Effector memory CD4-positive, alpha-beta T cell (primary cell): ENCODE measurements around the gene DAB1.
"Not testable (repeated sequence)": the region's sequence is repeated elsewhere in the genome, so short reads cannot be mapped to it uniquely, and the experiment has no call there.

Experiments used
- DNase-seq, 3 donors: peaks; one replicate each; pipeline ENCODE4 v3.0.0-alpha.2; 2020
- H3K27ac ChIP-seq: 2 replicates; pipeline ENCODE4 v1.7.0; 2013; ENCODE audit warnings: mild to moderate bottlenecking, low read length, moderate library complexity; ENCODE audit not compliant: insufficient read depth, poor library complexity, severe bottlenecking
- H3K27me3 ChIP-seq: replicated peaks from 2 replicates; pipeline ENCODE4 v1.7.0; 2013; ENCODE audit warnings: mild to moderate bottlenecking, low read length; ENCODE audit not compliant: insufficient read depth, control insufficient read depth, poor library complexity, severe bottlenecking
- H3K36me3 ChIP-seq: 2 replicates; pipeline ENCODE4 v1.7.0; 2013; ENCODE audit warnings: mild to moderate bottlenecking, low read length, moderate library complexity; ENCODE audit not compliant: control insufficient read depth, insufficient read depth
- H3K4me1 ChIP-seq: 2 replicates; pipeline ENCODE4 v1.7.0; 2013; ENCODE audit warnings: low read length, mild to moderate bottlenecking; ENCODE audit not compliant: control insufficient read depth, insufficient read depth, poor library complexity, severe bottlenecking
- H3K4me3 ChIP-seq: 2 replicates; pipeline ENCODE4 v1.7.0; 2013; ENCODE audit warnings: low read length, low read depth, mild to moderate bottlenecking; ENCODE audit not compliant: insufficient read depth, poor library complexity, severe bottlenecking
- H3K9me3 ChIP-seq: 2 replicates; pipeline ENCODE4 v1.7.0; 2013; ENCODE audit warnings: mild to moderate bottlenecking, low read length, moderate library complexity; ENCODE audit not compliant: control insufficient read depth

Gene DAB1

DNA sequence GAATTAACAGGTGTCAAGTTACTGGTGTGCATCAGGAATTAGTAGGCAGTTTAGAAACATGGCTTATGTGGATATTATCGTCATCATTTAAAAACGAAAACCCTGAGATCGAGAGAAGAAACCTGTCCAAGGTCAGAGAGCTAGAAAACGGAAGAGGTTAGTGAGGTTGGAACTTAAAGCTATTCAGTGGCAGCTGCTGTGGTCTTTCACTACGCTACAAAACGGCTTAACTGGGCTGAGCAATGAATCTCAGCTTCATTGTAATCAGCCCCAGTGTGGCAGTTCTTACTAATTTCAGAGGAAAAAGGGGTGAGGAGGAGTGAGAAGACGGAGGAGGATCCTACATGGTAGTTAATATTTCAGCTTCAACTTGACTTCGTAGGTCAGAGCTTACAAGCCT is 77.9 kb downstream of the DAB1 start:
- Histone ChIP-seq H3K4me1 (no peaks in the 10 kb centered on the region), H3K27me3 (no peaks in the 10 kb centered on the region), H3K9me3 (no peaks in the 10 kb centered on the region), H3K36me3 (no peaks in the 10 kb centered on the region), H3K4me3 (no peak overlapping the region), H3K27ac (no peak overlapping the region)
- no peak for DNase-seq

DNA sequence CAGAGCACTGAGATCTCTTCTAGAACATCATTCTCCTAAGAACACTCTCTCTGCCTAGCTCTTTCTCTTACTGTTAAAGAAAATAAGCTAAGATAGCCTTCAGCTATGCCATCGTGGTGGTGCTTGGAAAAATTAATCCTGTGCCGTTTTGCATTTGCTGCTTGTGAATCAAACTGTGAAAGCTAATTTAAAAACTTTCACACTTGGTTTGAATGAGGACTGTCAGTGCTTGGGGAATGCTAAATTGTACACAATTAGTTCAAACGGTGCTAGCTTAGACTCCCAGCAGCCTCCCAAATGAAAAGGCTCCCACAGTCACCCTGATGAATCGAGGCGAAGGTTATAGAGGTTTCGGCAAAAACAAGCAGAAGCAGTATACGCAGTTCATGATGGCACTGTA is 79.6 kb downstream of the DAB1 start:
- H3K9me3 ChIP-seq: no peaks in the 10 kb centered on the region
- no peak overlapping the region for H3K27ac ChIP-seq
- no peak overlapping the region for H3K4me3 ChIP-seq
- H3K27me3 ChIP-seq: no peaks in the 10 kb centered on the region
- no peak for DNase-seq
- no peaks in the 10 kb centered on the region for H3K36me3 ChIP-seq
- H3K4me1 ChIP-seq: no peaks in the 10 kb centered on the region

DNA sequence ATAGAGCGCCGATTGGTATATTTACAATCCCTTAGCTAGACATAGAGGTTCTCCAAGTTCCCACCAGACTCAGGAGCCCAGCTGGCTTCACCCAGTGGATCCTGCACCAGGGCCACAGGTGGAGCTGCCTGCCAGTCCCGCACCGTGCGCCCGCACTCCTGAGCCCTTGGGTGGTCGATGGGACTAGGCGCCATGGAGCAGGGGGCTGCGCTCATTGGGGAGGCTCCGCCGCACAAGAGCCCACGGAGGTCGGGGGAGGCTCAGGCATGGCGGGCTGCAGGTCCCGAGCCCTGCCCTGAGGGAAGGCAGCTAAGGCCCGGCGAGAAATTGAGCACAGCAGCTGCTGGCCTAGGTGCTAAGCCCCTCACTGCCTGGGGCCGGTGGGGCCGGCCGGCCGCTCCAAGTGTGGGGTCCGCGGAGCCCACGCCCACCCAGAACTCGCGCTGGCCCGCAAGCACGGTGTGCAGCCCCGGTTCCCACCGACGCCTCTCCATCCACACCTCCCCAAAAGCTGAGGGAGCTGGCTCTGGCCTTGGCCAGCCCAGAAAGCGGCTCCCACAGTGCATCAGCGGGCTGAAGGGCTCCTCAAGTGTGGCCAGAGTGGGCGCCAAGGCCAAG is 80.5 kb downstream of the DAB1 start:
- not testable (repeated sequence) for H3K9me3 ChIP-seq, H3K27me3 ChIP-seq, H3K36me3 ChIP-seq, H3K4me1 ChIP-seq, DNase-seq, H3K4me3 ChIP-seq, H3K27ac ChIP-seq

DNA sequence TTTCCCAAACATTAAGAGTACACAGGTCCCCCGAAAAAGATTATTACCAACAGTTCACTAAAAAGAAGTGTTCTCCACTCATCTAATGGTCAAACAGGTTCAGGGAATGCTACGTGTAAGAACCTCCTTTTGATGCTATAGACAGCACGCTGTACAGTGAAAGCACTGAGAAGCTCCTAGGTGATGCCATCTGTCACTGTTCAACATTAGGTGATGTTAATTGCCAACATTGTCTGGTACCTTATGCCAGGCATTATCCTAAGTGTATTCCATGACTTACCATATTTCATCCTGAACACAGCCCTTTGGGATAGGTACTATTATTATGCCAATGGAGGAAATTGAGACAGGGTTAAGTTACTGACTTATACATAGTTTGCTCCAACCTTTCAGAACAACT is 82.1 kb downstream of the DAB1 start:
- H3K27me3 ChIP-seq: no peaks in the 10 kb centered on the region
- DNase-seq: no peak
- no peaks in the 10 kb centered on the region for H3K4me1 ChIP-seq
- no peaks in the 10 kb centered on the region for H3K9me3 ChIP-seq
- H3K4me3 ChIP-seq: no peak overlapping the region
- H3K36me3 ChIP-seq: no peaks in the 10 kb centered on the region
- no peak overlapping the region for H3K27ac ChIP-seq

DNA sequence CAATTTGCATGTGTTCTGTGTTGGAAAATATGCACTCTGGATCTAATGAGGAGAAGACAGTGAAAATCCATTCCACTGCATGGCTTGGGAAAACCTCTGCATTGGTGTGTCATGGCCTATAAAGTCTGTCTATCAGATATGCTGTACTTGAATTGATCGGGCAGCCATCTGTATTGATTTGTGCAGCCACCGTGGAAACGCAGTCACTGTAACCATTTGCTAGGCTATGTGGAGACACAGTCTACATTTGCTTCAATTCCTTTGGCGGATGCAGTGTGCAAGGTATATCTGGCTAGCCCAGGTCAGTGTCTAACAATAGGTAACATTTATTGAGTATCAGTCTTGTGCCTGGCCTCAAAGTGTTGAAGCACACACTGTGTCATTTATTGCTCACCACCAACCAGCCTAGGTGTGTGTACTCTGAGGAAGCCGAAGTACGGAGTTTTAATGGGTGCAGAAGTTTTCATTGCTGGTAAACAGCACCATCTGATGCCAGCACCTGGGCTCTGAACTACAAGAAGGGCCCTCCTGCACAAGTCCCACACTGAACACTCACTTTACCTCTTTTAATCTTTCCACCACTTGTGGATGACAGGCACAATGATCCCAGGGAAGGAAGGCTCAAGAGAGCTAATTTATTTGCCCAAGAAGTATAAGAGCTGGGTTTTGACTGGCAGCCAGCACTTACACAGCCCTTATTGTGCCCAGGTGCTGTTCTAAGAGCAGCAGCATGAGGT is 83.4 kb downstream of the DAB1 start:
- H3K4me3 ChIP-seq: no peak overlapping the region
- H3K9me3 ChIP-seq: no peaks in the 10 kb centered on the region
- H3K36me3 ChIP-seq: no peaks in the 10 kb centered on the region
- H3K27ac ChIP-seq: no peak overlapping the region
- no peak for DNase-seq
- no peaks in the 10 kb centered on the region for H3K4me1 ChIP-seq
- no peaks in the 10 kb centered on the region for H3K27me3 ChIP-seq

DNA sequence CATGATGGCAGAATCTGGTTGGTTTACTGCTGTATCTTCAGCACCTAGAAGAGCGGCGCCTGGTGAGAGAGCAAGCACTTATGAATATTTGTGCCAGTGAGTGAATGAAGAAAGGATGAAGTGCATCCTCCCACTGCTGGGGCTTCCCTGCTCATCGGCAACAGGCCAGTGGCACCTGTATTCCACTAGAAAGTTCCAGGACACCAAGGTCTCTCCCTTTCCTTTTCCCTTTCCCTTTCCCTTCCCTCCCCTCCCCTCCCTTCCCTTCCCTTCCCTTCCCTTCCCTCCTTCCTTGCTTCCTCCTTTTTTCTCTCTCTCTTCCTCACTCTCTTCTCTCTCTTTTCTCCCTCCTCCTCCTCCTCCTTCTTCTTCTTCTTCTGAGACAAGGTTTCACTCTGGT is 86.2 kb downstream of the DAB1 start:
- Histone ChIP-seq H3K9me3 (no peaks in the 10 kb centered on the region), H3K27me3 (no peaks in the 10 kb centered on the region), H3K27ac (no peak overlapping the region), H3K4me1 (no peaks in the 10 kb centered on the region), H3K36me3 (no peaks in the 10 kb centered on the region), H3K4me3 (no peak overlapping the region)
- DNase-seq: no peak

DNA sequence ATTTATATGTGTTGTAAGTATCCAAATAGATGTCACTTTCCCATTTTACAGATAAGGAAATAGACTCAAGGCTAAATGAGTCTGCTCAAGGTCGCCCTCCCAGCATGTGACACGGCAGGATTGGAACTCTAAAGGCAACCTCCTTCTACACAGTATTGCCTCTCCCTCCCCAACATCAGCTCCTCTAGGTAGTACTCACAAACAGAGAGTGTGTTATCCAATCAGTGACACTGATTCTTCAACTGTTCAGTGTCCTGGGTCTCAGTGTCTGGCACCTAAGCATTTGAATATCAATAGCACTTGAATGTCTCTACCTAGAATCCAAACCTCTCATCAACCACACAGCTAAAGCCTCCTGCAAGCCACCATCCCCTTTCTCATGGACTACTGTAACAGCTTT is 87.1 kb downstream of the DAB1 start:
- Histone ChIP-seq H3K9me3 (no peaks in the 10 kb centered on the region), H3K36me3 (no peaks in the 10 kb centered on the region), H3K27me3 (no peaks in the 10 kb centered on the region), H3K4me3 (no peak overlapping the region), H3K27ac (no peak overlapping the region), H3K4me1 (no peaks in the 10 kb centered on the region)
- DNase-seq: no peak

DNA sequence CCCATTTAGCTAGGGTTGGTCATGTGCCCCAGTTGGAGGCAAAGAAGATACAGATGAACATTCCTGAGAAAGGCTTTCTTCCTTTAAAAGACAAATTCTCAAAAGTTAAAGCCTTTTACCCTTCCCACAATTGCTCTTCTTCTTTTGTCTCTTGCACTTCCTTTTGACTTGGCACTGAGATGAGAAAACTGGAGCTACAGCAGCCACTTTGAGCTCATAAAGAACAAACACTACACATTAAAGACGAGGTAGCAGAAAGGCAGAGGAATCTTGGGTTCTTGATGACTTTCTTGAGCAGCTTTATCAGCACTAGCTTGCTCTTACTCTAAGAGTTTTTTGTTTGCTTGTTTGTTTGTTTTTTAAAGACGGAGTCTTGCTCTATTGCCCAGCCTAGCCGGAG is 92.2 kb downstream of the DAB1 start:
- no peak for DNase-seq
- no peak overlapping the region for H3K4me3 ChIP-seq
- no peak overlapping the region for H3K27ac ChIP-seq
- H3K36me3 ChIP-seq: no peaks in the 10 kb centered on the region
- H3K4me1 ChIP-seq: no peaks in the 10 kb centered on the region
- no peaks in the 10 kb centered on the region for H3K9me3 ChIP-seq
- H3K27me3 ChIP-seq: no peaks in the 10 kb centered on the region

DNA sequence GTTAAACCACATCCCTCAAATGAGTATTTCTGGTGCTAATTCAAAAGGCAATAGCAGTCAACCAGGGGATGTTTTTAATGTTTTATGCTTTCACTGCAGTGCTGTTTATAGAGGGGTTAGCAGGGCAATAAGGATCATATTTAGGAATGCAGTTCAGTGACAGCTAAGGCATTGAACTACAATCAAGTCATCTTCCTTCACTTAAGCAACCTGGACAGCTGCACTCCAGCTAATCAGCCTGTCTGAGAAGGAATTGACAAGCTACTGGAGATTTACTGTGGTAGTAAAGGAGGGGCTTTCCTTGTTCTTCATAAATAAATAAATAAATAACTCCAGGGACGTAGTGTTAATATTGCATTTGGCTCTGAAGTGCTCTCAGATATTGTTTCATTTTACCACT is 93.9 kb downstream of the DAB1 start:
- no peaks in the 10 kb centered on the region for H3K27me3 ChIP-seq
- no peaks in the 10 kb centered on the region for H3K4me1 ChIP-seq
- H3K9me3 ChIP-seq: no peaks in the 10 kb centered on the region
- H3K27ac ChIP-seq: no peak overlapping the region
- no peaks in the 10 kb centered on the region for H3K36me3 ChIP-seq
- DNase-seq: no peak
- no peak overlapping the region for H3K4me3 ChIP-seq

DNA sequence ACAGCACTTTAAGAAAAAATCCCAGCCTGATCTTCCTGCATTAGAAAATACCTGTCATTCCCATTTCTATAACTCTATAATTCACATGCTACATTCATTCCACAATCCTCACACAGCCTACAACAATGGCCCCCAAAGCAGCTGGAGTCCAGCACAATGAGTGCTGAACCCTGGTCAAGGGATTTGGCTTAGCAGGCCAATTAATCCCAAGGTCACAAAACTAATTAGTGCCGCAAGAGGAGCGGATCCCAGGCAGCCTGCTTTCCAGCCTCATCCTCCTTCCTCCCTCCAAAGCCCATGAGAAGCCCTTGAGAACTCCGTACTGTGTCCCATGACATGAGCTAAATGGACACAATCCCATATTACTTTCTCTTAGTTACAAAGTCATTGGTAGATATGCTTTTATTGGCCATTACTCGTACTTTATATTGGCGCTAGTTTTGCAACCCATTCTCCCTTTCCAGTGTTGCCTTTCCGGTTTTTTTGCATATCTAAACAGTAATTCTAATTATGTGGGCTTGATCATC is 94.8 kb downstream of the DAB1 start:
- no peak for DNase-seq
- no peak overlapping the region for H3K27ac ChIP-seq
- no peaks in the 10 kb centered on the region for H3K4me1 ChIP-seq
- no peaks in the 10 kb centered on the region for H3K27me3 ChIP-seq
- no peaks in the 10 kb centered on the region for H3K36me3 ChIP-seq
- no peak overlapping the region for H3K4me3 ChIP-seq
- H3K9me3 ChIP-seq: no peaks in the 10 kb centered on the region
